NCI-H2227 (cell line): ENCODE results near the gene ATG16L1.

ENCODE experiments used
- DNase-seq: peaks from one replicate; lab custom pipeline; 2025; ENCODE audit not compliant: unreplicated experiment; lab: John Stamatoyannopoulos, UW

The ATG16L1 gene

DNA sequence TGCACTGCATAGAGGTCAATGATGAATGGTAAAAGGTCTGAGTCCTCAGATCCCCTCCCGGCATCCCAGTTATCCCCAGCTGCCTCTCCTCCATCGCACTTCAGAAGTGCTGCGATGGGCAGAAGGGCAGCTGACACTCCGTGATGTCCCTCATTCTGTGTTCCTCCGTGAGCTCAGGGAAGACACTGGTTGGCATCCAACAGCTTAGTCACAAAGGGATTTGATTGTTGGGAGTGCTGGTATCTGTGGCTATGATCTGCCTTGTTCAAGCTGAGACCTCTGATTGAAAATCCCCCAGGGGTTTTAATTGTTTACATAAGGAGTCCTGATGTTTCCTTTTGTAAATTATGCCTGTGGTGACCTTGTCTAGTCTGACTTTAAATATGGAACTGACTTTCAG is 37.2 kb downstream of the ATG16L1 start:
- DNase-seq: no peak

DNA sequence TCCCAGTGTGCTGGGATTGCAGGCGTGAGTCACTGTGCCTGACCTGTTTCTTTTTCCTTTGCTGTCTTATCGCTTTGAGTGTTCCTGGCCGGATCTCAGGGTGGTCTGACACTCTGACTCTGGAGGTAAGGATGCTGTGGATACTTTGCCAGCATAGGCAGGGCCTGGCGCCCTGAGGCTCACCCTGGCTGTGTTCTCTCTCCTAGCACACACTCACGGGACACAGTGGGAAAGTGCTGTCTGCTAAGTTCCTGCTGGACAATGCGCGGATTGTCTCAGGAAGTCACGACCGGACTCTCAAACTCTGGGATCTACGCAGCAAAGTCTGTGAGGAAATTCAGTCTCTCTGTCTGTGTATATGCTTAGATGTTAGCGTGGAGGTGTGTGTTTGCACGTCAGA is 38.2 kb downstream of the ATG16L1 start:
- no peak for DNase-seq

DNA sequence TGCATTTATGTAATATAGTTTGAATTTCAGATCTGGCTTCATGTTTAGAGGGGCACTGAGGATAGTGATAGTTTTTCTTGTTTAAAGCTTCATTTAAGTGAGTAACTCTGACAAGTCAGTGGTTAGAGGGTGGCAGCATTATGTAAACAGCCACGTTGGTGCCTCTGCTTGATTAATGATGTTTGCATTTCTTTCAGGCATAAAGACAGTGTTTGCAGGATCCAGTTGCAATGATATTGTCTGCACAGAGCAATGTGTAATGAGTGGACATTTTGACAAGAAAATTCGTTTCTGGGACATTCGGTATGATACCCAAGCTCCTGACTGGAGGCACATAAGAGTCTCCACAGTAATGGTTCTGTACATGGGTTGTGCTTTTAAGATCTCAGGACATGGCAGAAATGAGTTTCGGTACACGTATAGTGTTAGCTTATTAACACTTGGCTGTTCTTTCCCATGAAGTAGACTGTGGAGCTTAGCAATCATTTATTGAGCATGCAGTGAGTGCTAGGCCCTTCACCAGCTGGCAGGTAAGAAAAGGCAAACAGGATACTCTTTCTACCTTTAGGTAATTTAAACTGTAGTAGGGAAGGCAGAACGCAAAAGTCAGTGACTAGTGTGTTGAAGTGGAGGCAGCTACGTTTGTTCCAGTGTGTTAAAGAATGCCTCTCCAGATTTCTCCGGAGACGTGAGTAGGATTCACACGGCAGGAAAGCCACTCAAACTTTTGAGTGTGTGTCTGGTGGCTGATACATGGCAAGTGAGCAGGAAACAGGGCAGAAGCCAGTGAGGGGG is 38.8 kb downstream of the ATG16L1 start:
- DNase-seq: no peak

GRCh38 chr2:233295891-233296290 is 44.4 kb downstream of the ATG16L1 start:
- no peak for DNase-seq

DNA sequence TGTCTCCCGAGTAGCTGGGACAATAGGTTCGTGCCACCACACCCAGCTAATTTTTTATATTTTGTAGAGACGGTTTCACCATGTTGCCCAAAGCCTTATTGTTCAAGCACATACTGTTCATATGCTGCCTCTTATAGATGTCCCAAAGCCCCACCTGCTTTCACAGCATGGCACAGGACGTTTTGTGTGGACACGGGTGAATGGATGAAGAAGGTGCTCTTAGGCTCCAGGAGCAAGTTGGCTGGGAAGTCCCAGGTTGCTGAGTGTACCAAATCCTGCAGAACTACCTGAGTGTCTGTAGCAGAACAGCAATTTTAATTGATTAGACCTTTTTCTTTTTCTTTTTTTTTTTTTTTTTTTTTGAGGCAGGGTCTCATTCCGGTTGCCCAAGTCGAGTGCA is 45.6 kb downstream of the ATG16L1 start:
- no peak for DNase-seq

GRCh38 chr2:233300401-233300800 is 48.9 kb downstream of the ATG16L1 start:
- no peak for DNase-seq

- DNase-seq: no peak
These were observed 49.8 kb downstream of the ATG16L1 start for GRCh38 chr2:233301248-233301647.

- DNase-seq: no peak
These were observed 50.3 kb downstream of the ATG16L1 start for GRCh38 chr2:233301811-233302210.

DNA sequence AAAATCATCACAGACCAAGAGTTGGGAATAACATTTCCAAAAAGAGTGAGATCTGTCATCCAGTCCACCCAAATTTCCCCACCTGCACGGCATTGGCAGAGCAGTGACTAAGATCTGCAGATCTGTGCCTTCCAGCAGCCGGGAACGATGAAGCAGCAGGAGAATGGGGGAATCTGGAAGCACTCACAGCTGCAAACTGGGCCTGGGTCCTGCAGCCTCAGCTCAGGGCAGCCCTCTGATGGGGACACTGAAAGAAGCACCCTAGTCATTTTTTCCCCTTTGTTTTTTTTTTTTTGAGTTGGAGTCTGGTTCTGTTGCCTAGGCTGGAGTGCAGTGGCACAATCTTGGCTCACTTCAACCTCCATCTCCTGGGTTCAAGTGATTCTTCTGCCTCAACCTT is 51.8 kb downstream of the ATG16L1 start:
- DNase-seq: no peak

DNA sequence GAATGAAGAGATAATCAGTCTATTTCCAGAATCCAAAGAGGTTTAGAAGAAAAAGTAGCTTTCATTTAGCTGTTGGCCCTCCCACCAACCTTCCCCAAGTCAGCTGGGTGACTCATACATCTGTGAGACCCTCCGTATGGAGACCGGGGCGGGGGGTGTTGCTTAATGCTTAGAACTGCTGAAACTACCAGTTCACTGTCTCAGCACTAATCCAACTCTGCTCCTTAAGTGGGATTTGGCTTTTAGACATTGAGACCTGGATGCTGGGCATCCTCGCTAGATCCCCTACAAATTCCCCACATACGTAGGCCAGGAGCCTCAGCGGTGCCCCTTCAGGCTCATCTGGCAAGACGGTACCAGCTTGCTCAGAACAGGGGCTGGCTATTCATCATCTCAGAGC is 56.1 kb downstream of the ATG16L1 start, which contains the start of gene SAG:
TSS of gene SAG (plus strand) at position 252 of the 400 bp plus-strand sequence. CDS start 1,374 bp downstream, outside the sequence.
- DNase-seq: no peak

GRCh38 chr2:233311241-233311926 is 59.9 kb downstream of the ATG16L1 start:
- DNase-seq: no peak

DNA sequence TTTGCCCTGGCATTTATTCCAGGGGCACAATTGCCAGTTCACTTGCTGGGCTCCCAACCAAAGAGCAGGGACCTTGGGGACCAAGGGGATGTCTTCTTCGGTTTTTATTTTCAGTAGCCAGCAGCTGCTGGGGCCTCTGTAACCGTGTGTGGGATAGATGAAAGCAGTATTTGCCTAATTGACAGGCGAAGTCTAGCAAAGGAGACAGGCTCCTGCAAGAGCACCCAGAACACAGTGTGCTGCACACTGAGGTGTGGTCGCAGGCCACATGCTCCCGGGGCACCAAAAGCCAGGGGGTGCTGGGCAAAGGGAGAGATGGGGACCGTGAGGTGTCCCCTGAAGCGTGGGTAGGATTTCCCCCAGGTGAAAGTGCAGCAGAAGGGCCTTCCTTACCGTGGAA is 61.4 kb downstream of the ATG16L1 start:
- DNase-seq: no peak

DNA sequence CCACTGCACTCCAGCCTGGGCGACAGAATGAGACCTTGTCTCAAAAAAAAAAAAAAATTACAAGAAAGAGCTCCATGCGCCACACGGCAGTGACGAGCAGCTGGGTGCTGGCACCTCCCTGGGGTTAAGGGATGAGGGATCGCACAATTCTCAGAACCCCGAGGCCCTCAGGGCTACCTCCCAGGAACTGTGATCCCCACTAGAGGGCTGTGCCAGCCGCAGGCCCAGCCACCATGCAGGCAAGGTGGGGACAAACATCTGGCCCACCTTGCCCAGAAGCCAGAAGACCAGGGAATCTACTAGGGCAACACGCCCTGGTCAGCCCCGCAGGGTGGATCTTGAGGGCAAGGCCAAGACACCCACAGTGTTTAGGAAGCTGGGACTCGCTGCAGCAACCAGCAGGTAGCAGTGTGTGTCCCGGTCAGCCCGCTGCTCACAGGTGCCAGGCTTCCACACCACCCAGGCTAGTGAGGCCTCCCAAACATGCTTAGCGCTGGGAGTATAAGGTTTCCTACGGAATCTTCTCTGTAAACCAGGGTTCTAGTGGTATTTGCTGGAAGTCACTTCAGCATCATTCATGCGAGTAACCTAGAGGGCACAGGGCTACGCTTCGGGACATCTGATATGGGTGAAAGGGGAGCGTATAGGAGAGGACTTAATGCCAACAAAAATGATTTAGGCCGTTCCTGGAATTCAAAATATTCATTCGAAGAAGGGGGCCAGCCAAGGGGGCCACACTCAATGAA is 62.9 kb downstream of the ATG16L1 start:
- no peak for DNase-seq

DNA sequence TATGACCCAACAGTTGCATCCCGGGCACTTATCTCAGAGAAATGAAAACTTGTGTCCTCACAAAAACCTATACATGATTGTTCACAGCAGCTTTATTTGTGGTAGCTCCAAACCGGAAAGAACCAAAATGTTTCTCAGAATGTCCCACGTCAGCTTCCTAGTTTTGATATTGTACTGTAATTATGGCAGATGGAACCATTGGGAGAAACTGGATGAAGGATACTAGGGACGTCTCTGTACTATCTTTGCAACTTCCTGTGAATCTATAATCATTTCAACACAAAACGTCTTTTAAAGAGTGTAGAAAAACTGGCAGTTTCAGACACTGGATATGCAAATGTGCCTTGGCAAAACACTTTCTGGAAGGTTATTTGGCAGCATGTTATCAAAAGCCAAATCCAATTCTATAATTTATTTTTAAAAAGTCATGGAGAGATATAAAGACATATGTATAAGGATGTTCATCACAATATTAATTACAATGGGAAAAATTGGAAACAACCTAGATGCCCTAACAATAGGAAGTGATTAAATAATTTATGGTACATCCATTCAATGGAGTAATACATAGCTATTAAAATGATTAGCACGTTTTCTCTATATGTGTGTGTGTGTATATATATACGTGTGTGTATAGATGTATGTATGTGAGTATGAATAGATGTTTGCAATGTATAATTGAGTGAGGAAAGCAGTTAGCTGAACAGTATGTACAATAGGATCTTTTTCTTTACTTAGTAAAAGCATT is 65.9 kb downstream of the ATG16L1 start:
- DNase-seq: no peak

GRCh38 chr2:233319256-233319655 is 67.8 kb downstream of the ATG16L1 start:
- DNase-seq: no peak

- DNase-seq: no peak
These were observed 69.0 kb downstream of the ATG16L1 start for GRCh38 chr2:233320470-233320869.

- no peak for DNase-seq
These were observed 69.7 kb downstream of the ATG16L1 start for GRCh38 chr2:233321166-233321565.

DNA sequence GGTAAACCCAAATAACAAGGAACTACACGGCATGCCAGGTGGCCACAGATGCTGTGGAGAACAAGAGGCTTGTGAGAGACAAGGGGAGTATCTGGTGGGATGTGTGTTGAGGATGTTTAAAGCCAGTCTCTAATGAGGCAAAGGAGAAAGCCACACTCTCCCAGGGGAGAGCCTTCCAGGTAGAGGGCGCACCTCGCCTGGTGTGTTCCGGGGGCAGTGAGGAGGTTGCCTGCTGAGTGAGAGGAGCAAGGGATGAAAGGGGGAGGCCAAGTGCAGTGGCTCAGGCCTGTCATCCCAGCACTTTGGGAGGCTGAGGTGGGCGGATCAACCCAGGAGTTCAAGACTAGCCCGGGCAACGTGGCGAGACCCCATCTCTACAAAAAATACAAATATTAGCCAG is 72.4 kb downstream of the ATG16L1 start:
- DNase-seq: no peak

DNA sequence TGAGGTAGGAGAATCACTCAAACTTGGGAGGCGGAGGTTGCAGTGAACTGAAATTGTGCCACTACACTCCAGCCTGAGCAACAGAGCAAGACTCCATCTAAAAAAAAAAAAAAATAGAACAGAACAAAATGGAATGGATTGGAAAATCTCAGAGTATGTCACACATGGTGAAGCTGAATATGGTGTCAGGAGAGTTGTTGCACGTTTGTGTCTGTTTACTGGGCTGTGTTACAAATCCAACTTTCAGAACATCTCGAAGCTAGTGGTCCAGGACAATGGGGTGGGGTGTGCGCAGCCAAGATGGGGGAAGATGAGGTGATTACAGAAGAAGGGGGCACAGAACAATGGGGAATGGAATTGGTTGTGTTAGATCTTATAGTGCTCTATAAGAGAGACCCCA is 73.8 kb downstream of the ATG16L1 start:
- DNase-seq: no peak

DNA sequence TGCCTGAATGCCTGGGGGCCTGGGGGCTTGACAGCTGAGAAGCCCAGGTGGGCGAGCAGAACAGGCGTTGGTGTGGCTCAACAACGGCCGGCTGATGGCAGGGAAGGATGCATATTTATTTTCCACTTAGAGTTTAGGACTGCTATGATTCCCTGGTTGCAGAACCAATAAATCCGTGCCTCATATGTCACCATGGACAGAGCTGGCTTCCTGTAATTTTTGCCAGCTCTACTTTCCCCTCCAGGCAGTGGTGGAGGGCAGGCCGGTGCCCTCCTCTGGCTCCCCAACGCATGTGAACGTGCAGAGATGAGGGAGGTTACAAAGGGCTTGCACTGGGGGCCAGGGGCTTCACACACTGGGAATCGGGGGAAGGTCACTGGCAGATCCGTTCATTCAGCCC is 74.3 kb downstream of the ATG16L1 start:
- no peak for DNase-seq

DNA sequence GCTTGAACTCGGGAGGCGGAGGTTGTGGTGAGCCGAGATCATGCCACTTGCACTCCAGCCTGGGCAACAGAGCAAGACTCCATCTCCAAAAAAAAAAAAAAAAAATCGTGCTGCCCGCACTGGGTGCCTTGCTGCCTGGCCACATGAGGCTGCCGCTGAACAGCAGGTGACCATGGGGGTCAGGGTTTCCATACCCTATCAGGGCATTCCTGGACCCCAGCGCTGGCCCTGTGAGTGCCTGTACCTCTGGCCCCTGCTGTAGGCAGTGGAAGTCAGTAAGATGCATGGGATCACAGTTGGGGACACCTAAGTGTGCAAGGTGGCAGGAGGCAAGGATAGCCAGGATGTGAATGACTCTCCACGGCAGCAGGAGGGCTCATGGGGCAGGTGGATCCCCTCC is 75.0 kb downstream of the ATG16L1 start:
- no peak for DNase-seq
